Gastroesophageal sphincter (tissue), 3 donors: ENCODE data around the gene SEZ6L.

Source experiments
- EP300 ChIP-seq: sonication (generic); formaldehyde crosslinking; IDR thresholded peaks from one replicate; pipeline ENCODE4 v1.6.1; 2017; ENCODE audit warnings: antibody characterized with exemption, mild to moderate bottlenecking
- POLR2A ChIP-seq, 2 donors: fragments of 450-650 bp; IDR thresholded peaks; one replicate each; pipeline ENCODE4 v1.6.1; 2017; ENCODE audit warnings: antibody characterized with exemption in 2 of 2, mild to moderate bottlenecking in 2 of 2, moderate library complexity in 1 of 2
- POLR2AphosphoS5 ChIP-seq: sonication (generic); formaldehyde crosslinking; IDR thresholded peaks from one replicate; pipeline ENCODE4 v1.6.1; 2017; ENCODE audit warnings: antibody characterized with exemption
- TF ChIP-seq, protein P1 (sequence below), 4 experiments: fragments of 200-600 bp in 2 of 4; fragments of 450-650 bp in 2 of 4; sonication (generic) in 1 of 4; IDR thresholded peaks; one replicate each; pipeline ENCODE4 v1.5.1; 2017 to 2019; ENCODE audit warnings: antibody characterized with exemption in 4 of 4, mild to moderate bottlenecking in 2 of 4, moderate library complexity in 2 of 4

GRCh38 chr22:26409719-26410335, 240.6 kb downstream of the SEZ6L start:
- TF ChIP-seq, protein P1, sequence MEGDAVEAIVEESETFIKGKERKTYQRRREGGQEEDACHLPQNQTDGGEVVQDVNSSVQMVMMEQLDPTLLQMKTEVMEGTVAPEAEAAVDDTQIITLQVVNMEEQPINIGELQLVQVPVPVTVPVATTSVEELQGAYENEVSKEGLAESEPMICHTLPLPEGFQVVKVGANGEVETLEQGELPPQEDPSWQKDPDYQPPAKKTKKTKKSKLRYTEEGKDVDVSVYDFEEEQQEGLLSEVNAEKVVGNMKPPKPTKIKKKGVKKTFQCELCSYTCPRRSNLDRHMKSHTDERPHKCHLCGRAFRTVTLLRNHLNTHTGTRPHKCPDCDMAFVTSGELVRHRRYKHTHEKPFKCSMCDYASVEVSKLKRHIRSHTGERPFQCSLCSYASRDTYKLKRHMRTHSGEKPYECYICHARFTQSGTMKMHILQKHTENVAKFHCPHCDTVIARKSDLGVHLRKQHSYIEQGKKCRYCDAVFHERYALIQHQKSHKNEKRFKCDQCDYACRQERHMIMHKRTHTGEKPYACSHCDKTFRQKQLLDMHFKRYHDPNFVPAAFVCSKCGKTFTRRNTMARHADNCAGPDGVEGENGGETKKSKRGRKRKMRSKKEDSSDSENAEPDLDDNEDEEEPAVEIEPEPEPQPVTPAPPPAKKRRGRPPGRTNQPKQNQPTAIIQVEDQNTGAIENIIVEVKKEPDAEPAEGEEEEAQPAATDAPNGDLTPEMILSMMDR (IDR thresholded peaks at IDR 0.05), result no peak
- TF ChIP-seq POLR2A (IDR thresholded peaks at IDR 0.05) (no peak), EP300 (no peak), POLR2AphosphoS5 (no peak)
